Dermis lymphatic vessel endothelial cell (primary cell): ENCODE results near the gene CH25H. TPM values are rescaled to one million over a fixed set of nuclear protein-coding genes. Genes with fewer than 3 reads are reported as not detected.

Source experiments
- total RNA-seq: library from RNA; depleted of rRNA; stranded (reverse); fragments of >200 nt; gene quantifications from 2 replicates; pipeline ENCODE4 v1.2.1, GENCODE V29; 2014

Gene CH25H
- total RNA-seq: 3.8 and 6.3 TPM in 2 replicates

GRCh38 chr10:89207181-89207800 lies at the start of gene CH25H:
Gene CH25H, minus strand, starts transcription at chr10:89207317. Its CDS starts 25 bp downstream, at chr10:89207292.

GRCh38 chr10:89251409-89252224 lies 44.5 kb upstream of the CH25H start, which contains the start of gene LIPA:
Gene LIPA, minus strand, starts transcription at chr10:89251775. Its CDS starts 4,127 bp downstream, at chr10:89247648.

Other genes starting within 250 kb of the CH25H start
- gene FAS, start 216.5 kb downstream of the CH25H start, total RNA-seq: 2.5 and 7.4 TPM in 2 replicates
- gene LIPA, start 44.5 kb upstream of the CH25H start, total RNA-seq: 270 and 319 TPM in 2 replicates
- 8.9 and 25.2 TPM in 2 replicates for gene IFIT2, start 94.7 kb upstream of the CH25H start, total RNA-seq
- gene IFIT3, start 120.7 kb upstream of the CH25H start, total RNA-seq: 11.2 and 18.7 TPM in 2 replicates
- not detected in 2 replicates for gene IFIT1B, start 170.7 kb upstream of the CH25H start, total RNA-seq
- 0.77 and 1.5 TPM in 2 replicates for gene IFIT1, start 185.3 kb upstream of the CH25H start, total RNA-seq
- 13.4 and 14.0 TPM in 2 replicates for gene IFIT5, start 207.3 kb upstream of the CH25H start, total RNA-seq